ENCODE data around the gene ARID3C.

The ARID3C gene, protein sequence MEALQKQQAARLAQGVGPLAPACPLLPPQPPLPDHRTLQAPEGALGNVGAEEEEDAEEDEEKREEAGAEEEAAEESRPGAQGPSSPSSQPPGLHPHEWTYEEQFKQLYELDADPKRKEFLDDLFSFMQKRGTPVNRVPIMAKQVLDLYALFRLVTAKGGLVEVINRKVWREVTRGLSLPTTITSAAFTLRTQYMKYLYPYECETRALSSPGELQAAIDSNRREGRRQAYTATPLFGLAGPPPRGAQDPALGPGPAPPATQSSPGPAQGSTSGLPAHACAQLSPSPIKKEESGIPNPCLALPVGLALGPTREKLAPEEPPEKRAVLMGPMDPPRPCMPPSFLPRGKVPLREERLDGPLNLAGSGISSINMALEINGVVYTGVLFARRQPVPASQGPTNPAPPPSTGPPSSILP

DNA sequence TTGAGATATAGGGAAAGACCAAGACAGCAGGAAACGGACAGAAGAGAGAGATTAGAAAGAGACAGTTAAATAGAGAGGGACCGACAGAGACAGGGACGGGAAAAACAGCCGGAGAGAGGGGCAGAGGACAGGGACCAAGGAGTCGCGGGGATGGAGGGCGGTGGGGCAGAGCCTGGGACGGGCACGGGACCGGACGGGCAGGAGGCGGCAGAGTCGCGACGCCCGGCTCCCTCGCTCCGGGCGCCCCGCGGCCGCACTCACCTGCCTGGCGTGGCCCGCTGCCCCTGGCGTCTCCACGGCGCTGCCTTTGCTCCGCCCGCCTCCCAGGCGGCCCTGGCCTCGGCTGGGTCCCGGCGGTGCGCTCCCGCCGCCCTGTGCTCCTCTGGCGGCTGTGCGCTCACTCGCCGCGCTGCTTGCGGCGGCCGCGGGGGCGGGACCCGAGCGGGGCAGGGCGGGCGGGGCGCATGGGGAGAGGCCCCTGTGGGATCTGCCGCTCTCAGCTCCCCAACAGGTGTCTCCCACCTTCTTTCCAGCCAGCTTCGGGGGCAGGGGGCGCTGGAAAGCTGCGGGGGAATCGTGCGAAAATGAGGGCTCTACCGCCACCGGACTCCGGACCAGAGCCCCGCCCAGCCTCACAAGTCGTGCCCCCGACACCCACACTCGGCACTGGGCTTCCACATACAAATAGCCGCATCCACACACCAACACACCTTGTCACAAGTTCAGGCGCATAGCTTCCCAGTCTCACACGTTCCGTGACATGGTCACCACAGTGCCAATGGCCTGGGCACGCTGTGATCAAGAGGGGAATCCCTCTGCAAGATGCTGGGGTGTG lies at the start of gene ARID3C:
ARID3C (minus strand) TSS at position 411 of the 835 bp plus-strand sequence. CDS start 1,052 bp downstream, outside the sequence.
- DNase-seq: no peak

- no peak for DNase-seq
These were observed 47.0 kb upstream of the ARID3C start for GRCh38 chr9:34675869-34676268.

- DNase-seq: peak; percentile 38
These were observed 46.3 kb upstream of the ARID3C start for GRCh38 chr9:34675048-34675714.

- no peak for DNase-seq
These were observed 45.6 kb upstream of the ARID3C start for GRCh38 chr9:34674440-34674839.

DNA sequence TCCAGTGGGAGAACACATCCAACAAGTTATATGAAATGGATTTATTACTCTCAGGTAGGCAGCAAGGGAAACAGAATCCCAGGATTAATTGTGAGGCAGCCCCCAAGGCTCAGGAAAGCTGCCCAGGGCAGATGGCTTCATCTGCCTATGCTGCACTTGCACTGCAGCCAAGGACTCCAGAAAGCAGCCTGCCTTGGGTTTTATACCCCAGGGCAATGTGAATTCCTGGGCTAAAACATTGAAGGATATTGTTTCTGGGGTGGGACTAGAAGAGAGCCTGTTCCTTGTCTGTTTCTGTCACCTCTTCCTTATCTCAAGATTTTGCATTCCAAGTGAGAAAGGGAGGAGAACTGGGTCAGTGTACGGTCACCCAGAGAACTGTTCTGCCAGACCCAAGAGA lies 42.4 kb upstream of the ARID3C start:
- DNase-seq: no peak

DNA sequence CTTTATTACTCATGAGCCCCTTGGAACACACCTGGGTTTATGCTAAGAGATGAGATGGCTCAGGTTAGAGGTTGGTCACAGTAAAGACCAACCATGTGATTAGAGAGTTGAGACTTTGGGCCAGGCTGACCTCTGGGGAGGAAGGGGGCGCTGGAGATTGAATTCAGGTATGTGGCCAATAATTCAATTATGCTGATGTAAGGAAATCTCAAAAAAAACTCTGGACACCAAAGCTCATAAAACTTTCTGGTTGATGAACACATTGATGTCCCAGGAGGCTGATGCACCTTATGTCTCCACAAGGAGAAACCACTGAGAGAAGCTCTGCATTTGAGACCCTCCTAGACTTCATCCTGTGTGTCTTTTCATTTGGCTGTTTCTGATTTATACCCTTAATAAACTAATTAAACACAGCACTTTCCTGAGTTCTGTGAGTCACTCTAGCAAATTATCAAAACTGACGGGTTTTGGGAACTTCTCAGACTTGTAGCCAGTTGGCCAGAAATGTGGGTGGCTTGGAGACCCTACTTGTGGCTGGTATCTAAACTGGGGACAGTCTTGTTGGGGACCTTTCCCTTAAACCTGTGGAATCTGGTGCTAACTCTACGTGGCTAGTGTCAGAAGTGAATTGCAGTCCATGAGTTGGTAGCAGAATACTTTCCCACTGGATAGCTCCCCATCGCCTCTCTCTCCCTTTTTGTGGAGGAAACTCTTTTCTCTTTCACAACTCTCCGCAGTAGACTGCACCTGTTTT lies 41.1 kb upstream of the ARID3C start:
- DNase-seq: no peak

DNA sequence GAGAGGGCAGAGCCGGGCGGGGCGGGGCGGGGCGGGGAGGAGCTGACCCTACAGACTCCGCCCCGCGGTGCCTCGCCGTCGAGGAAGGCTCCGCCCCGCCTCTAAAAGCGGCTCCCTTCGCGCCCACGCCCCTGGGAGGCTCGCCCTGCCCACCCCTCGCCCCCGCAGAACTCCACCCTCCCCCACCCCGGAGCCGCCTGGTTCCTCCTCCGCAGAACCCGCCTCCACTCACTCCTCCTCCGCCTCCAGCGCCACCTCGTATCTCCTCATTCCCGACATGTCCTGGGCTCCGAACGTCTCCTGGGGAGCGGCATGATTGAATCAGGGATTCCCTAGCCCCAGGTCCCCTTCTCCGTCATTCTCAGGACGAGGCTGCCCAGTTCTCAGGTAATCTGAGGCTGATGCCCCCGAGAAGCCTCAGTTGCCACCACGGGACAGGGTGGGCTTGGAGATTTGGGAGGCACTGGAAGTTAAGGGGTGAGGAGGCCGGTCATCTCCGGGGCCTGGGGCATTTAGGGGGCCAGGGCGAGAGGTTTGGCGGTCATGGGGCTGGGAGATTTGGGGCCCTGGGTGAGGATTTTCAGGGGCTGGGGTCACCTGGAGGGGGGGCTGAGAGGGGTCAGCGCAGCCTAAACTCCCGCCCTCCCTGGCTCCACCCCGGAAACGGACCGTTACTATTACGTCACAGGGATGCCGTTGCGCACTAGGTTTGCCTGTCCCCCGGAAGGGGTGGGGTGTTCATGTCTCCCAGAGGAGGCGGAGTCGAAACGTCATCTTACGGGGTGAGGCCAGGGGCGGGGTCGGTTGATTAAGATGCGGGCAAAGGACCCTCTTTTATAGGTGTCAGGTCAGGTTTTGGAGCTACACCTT lies 36.8 kb upstream of the ARID3C start:
- DNase-seq: peak; percentile 89

DNA sequence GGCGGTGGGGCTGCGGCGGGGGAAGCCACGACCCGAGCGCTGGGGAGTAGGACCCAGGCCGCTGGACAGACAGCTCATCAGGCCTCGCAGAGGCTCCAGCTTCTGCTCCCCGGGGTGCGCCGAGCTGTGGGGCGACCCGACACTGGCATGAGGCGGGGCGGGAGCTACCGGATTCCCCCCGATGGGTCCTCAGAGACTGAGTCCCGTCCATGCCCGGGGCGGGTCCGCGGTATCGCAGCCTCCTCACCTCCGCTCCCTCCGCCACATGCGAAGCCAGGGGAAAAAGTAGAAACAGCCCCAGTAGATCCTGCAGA lies 36.2 kb upstream of the ARID3C start:
- DNase-seq: no peak

GRCh38 chr9:34664281-34665066 lies 35.6 kb upstream of the ARID3C start:
- DNase-seq: peak; percentile 55

DNA sequence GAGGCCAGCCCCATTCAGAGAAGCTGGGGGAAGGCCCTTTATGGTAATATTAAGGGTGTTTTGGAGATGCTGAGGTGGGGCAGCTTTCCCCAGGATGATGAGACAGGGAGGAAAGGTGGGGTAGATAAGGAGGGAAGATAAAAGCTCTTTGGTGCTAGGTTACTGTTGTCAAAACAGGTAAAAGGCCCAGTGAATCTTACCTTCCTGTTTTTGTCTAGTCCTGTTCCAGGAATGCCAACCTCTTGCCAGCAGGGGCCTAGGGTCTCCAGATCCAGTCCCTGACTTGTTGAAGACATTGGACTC lies 34.4 kb upstream of the ARID3C start:
- no peak for DNase-seq

GRCh38 chr9:34662526-34663302 lies 33.8 kb upstream of the ARID3C start, which contains the start of gene CCL27:
CCL27 (minus strand) TSS chr9:34662657; CDS start chr9:34662633, 24 bp downstream.
- DNase-seq: no peak

GRCh38 chr9:34659592-34660253 lies 30.9 kb upstream of the ARID3C start:
- DNase-seq: no peak

DNA sequence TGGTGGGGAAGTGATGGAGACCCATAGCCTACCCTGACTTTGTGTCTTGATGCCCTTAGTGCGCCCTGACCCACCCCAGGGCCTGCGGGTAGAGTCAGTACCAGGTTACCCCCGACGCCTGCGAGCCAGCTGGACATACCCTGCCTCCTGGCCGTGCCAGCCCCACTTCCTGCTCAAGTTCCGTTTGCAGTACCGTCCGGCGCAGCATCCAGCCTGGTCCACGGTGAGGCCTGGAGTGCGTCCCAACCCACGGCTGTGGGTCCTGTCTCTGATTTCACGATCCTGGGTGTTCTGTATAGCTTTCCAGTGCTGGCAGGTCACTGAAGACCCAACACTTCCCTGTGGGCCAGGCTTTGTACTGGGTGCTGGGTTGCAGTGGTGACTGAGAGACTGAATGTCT lies 29.6 kb upstream of the ARID3C start:
- DNase-seq: no peak

DNA sequence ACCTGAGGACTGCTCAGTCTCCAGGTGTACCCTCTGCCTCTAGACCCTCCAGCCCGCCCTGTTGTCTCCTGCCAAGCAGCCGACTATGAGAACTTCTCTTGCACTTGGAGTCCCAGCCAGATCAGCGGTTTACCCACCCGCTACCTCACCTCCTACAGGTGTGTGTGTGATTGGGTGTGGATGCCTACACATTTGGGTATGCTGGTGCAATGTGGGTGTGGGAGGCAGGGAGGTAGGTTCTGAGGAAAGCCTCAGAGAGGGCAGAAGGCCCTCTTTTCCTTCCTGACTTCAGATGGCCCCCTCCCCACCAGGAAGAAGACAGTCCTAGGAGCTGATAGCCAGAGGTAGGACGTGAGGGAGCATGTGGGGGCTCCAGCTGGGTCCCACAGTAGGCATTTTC lies 28.1 kb upstream of the ARID3C start:
- DNase-seq: no peak

DNA sequence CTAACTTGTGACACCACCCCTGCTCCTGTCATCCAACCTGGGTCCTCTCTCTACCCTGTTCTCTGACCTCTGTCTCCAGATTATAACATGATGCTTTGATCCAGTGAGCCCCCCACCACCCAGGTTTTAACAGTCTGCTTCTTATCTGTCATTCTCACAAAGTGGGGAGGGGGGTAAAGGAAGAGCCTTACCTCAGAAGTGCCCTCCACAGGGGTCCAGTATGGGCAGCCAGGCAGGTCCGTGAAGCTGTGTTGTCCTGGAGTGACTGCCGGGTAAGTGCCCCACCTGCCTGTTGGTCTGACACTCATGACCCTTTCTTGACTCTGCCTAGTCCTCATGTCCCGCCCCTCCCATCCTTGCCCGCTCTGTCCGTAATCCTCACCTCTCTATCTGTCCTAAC lies 26.5 kb upstream of the ARID3C start:
- DNase-seq: no peak

DNA sequence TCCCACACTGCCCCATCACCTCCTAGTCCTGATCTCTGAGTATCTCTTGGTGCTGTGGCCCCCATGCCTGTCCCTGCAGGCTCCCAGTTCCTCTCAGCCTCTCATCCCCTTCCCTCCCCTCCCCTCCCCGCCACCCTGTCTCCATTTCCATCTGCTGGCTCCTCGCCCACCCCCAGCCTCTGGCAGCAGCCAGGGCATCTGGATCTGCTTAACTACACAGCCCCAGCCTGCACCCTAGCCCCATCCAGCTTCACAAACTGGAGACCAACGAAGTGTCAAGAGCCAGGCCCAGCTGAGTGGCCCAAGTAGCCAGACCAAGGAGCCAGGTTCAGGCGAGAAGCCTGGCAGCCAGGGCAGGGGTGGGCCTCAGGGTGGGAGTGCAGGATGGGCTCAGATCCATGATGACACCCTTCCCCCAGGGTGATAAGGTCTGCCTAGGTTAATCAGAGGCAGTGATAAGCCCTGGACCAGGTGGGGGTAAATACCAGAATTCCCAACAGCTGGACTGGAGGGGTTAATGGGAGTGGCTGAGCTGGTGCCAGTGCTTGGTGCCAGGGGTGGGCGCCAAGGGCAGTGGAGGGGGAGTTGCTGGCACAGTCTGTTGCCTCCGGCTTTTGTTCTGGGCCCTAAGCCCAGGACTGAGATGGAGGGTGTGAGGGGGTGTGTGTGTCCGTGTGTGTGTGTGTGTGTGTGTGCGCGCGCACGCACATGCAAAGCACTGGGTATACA lies 25.6 kb upstream of the ARID3C start:
- no peak for DNase-seq

DNA sequence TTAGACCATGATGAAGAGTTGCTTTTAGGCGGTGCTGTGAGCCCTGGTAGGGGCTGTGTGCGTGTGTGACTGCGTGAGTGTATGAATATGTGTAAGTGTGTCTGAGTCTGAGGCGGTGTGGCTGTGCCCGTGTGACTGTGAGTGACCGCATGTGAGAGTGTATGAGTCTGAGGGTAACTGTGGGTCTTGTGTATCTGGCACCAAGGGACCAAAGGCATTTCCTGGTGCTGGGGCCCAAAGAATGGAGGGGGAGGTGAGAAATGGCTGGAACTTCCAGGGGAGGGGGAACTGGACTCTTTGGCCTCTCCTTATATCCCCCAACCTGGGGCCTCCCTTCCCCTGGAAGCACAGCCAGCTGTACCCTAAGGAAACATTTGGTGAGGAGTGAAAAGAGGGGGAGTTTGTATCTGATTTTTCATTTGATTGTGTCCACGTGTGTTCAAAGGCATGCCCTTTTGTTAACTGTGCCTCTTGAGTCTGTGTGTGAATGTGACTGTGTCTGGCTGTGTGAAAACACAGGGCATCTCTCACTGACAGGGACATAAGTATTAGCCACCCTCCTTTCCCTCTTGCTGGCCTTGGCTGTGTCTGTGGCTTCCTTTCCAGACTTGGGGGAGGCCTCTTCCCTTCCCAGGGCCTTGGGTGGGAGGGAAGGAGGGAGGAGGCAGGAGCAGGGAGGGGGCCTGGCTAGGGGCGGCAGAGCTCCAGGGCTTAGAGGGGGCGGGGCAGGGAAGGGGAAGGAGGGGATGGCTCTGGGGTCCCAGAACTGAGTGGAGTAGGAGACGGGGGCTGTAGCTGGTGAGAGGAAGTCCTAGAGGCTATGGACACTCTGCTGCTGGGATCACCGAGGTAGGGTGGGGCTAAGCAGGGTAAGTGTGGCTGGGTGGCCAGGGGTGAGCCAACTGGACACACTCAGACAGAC lies 24.5 kb upstream of the ARID3C start:
- DNase-seq: no peak

- DNase-seq: no peak
These were observed 23.7 kb upstream of the ARID3C start for GRCh38 chr9:34652602-34653000.

Measured in amniotic stem cell (primary cell).